Measurements from ENCODE around the gene LRRFIP2. TPM values are rescaled to one million over a fixed set of nuclear protein-coding genes. Genes with fewer than 3 reads are reported as not detected.

The LRRFIP2 gene
- total and polyA plus RNA-seq, 2 of the 8 experiments (the other 6 are each of a cell fraction or from before 2014, with no cell fraction given), result 8.8 to 25.6 TPM

- CTCF ChIA-PET (ENCODE audit: partially characterized antibody), result interaction anchor here (0.7 kb wide), 1 partner anchor 131 kb away, joined by 4 read pairs; no protein-coding TSS in a partner anchor
- Histone ChIP-seq H3K18ac (ENCODE audit: extremely low read depth, low read length) (no peak overlapping the region), H3K23me2 (ENCODE audit: low read depth, low read length) (no peaks in the 10 kb centered on the region), H4K8ac (ENCODE audit: extremely low read depth, insufficient read depth, low read length) (no peak overlapping the region), H2AK5ac (ENCODE audit: low read depth, low read length) (no peak overlapping the region), H3K4ac (replicated peaks; ENCODE audit: insufficient read length, low read depth, low read length) (no peak overlapping the region), H2BK5ac (ENCODE audit: low read depth, low read length) (no peak overlapping the region), H3K14ac (ENCODE audit: insufficient read length) (no peak overlapping the region), H3K27ac (ENCODE audit: low read depth, low read length) (no peak overlapping the region), H2BK20ac (ENCODE audit: low read length) (no peak overlapping the region), H3K4me2 (ENCODE audit: insufficient read depth in 1 of 2, low read depth in 2 of 2, low read length in 2 of 2) (no peak overlapping the region), H2BK120ac (replicated peaks; ENCODE audit: low read depth, low read length) (no peak overlapping the region), H3K9me3 (ENCODE audit: insufficient read depth in 2 of 2, low read depth in 1 of 2, low read length in 1 of 2) (no peaks in the 10 kb centered on the region), H2BK12ac (ENCODE audit: low read depth, low read length) (no peak overlapping the region), H3K9ac (replicated peaks in 1 of 4; ENCODE audit: extremely low read depth in 1 of 4, low read depth in 3 of 4, low read length in 3 of 4) (no peak overlapping the region), H3K36me3 (ENCODE audit: control insufficient read depth in 2 of 4, insufficient read depth in 4 of 4, low read length in 3 of 4) (peaks cover 0 to 5% (median 2%) of the 10 kb centered on the region in 4 experiments; a peak in 1 of 8 replicates), H4K5ac (ENCODE audit: insufficient read length, low read depth, low read length) (no peak overlapping the region), H3K4me1 (replicated peaks in 1 of 4; ENCODE audit: control insufficient read depth in 3 of 4, insufficient read depth in 4 of 4, low read length in 3 of 4) (no peaks in the 10 kb centered on the region), H2AFZ (ENCODE audit: low read length) (no peak overlapping the region), H2BK15ac (ENCODE audit: low read length) (no peak overlapping the region), H4K91ac (replicated peaks; ENCODE audit: insufficient read length, low read length) (no peak overlapping the region), H3K27me3 (replicated peaks in 1 of 4; ENCODE audit: control insufficient read depth in 3 of 4, extremely low read depth in 1 of 4, insufficient read depth in 3 of 4, low read length in 3 of 4) (no peaks in the 10 kb centered on the region), H3K4me3 (ENCODE audit: extremely low read depth in 1 of 4, insufficient read depth in 2 of 4, low read depth in 3 of 4, low read length in 4 of 4) (no peak overlapping the region), H3K56ac (replicated peaks; ENCODE audit: insufficient read length, low read depth, low read length) (no peak overlapping the region), H3K79me2 (ENCODE audit: control insufficient read depth in 1 of 2, insufficient read depth in 2 of 2, low read length in 2 of 2) (peaks cover 0 to 15% of the 10 kb centered on the region in 2 experiments; a peak in 2 of 4 replicates), H4K20me1 (replicated peaks in 1 of 2; ENCODE audit: control insufficient read depth in 1 of 2, insufficient read depth in 2 of 2, low read length in 2 of 2) (peaks cover 0 to 2% of the 10 kb centered on the region in 2 experiments), H3K79me1 (ENCODE audit: low read depth, low read length) (no peaks in the 10 kb centered on the region; the same call in 1 of the 2 replicates), H3K23ac (ENCODE audit: insufficient read length) (no peak overlapping the region)
- FAIRE-seq (no peak), DNase-seq (ENCODE audit: low read depth in 1 of 2, low spot score in 2 of 2) (no peak)
- WGBS, 2 experiments (ENCODE audit: extremely low coverage in 1 of 2, insufficient coverage in 1 of 2, insufficient read length in 1 of 2, insufficient replicate concordance in 2 of 2, low coverage in 1 of 2, low lambda C conversion rate in 2 of 2, missing lambda C conversion rate in 1 of 2), result 80% methylated on average over 1 of the region's 1 CpG; no CpG with 5 or more reads in 1 of the 2 experiments
- POLR2A ChIA-PET (ENCODE audit: partially characterized antibody), result no interaction called here
- TF ChIP-seq ASH2L (IDR thresholded peaks at IDR 0.05; ENCODE audit: low read length), result no peak
- no peak for TF ChIP-seq EZH2 (IDR thresholded peaks at IDR 0.05; ENCODE audit: low read depth, low read length, severe bottlenecking)
- TF ChIP-seq EP300 (IDR thresholded peaks at IDR 0.05; ENCODE audit: borderline replicate concordance in 1 of 2, low read depth in 2 of 2, low read length in 2 of 2), result no peak
- no peak for TF ChIP-seq SUZ12 (IDR thresholded peaks at IDR 0.05; ENCODE audit: low read length)
- no peak for TF ChIP-seq SRF (IDR thresholded peaks at IDR 0.05; ENCODE audit: low read depth, low read length)
- TF ChIP-seq KDM1A (IDR thresholded peaks at IDR 0.05; ENCODE audit: borderline replicate concordance, low read length), result no peak
- no peak for TF ChIP-seq BRCA1 (IDR thresholded peaks at IDR 0.05; ENCODE audit: low read depth, low read length)
- TF ChIP-seq SP2 (IDR thresholded peaks at IDR 0.05; ENCODE audit: low read length), result no peak
- no peak for TF ChIP-seq BACH1 (IDR thresholded peaks at IDR 0.05; ENCODE audit: low read length)
- TF ChIP-seq RNF2 (IDR thresholded peaks at IDR 0.05; ENCODE audit: borderline replicate concordance, low read depth, low read length, missing control alignments, poor library complexity, severe bottlenecking), result no peak
- TF ChIP-seq POLR2AphosphoS5 (IDR thresholded peaks at IDR 0.05; ENCODE audit: low read depth, low read length), result no peak
- no peak for TF ChIP-seq GTF2F1 (IDR thresholded peaks at IDR 0.05; ENCODE audit: borderline replicate concordance, low read depth, low read length)
- no peak for TF ChIP-seq CBX8 (IDR thresholded peaks at IDR 0.05; ENCODE audit: borderline replicate concordance, low read depth, low read length)
- TF ChIP-seq KDM5A (IDR thresholded peaks at IDR 0.05; ENCODE audit: low read length), result no peak
These were observed 5.5 kb downstream of the LRRFIP2 start for GRCh38 chr3:37168896-37169295.
